ENCODE results near the gene IL22RA1.

DNA sequence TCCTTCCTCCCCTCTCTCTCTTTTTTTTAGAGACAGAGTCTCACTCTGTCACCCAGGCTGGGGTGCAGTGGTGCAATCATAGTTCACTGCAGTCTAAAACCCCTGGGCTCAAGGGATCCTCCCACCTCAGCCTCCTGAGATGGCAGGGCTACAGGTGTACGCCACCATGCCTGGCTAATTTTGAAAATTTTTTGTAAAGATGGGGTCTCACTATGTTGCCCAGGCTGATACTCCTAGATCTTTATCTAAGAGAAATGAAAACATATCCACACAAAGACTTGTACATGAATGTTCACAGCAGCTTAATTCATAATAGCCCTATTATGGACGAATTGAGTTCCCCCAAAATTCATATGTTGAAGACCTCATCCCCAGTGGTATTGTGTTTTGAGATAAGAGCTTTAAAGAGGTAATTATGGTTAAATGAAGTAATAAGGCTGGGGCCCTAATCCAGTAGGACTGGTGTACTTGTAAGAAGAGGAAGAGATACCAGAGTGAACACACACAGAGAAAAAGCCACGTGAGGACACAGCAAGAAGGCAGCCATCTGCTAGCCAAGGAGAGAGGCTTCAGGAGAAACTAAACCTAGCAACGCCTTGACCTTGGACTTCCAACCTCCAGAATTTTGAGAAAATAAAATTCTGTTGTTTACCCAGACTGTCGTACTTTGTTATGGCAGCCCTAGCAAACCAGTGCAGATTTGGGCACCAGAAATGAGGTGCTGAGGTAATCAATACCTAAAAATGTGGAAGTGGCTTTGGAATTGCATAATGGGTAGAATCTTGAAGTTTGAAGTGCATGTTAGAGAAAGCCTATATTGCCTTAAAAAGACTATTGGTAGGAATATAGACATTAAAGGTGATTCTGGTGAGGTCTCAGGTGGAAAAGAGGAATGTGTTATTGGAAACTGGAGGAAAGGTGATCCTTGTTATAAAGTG is 31.0 kb upstream of the IL22RA1 start:
- TF ChIP-seq, protein P1, sequence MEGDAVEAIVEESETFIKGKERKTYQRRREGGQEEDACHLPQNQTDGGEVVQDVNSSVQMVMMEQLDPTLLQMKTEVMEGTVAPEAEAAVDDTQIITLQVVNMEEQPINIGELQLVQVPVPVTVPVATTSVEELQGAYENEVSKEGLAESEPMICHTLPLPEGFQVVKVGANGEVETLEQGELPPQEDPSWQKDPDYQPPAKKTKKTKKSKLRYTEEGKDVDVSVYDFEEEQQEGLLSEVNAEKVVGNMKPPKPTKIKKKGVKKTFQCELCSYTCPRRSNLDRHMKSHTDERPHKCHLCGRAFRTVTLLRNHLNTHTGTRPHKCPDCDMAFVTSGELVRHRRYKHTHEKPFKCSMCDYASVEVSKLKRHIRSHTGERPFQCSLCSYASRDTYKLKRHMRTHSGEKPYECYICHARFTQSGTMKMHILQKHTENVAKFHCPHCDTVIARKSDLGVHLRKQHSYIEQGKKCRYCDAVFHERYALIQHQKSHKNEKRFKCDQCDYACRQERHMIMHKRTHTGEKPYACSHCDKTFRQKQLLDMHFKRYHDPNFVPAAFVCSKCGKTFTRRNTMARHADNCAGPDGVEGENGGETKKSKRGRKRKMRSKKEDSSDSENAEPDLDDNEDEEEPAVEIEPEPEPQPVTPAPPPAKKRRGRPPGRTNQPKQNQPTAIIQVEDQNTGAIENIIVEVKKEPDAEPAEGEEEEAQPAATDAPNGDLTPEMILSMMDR (IDR thresholded peaks at IDR 0.05), result no peak
- no peak for TF ChIP-seq EZH2 (IDR thresholded peaks at IDR 0.05)
